Naive B cell (primary cell): ENCODE measurements around the gene DSCAML1. TPM values are rescaled to one million over a fixed set of nuclear protein-coding genes. Genes with fewer than 3 reads are reported as not detected.
A peak's percentile ranks its signal among the peaks of the same experiment; 100 is the strongest.

Source experiments
- ATAC-seq, 2 donors: fragments of 150-1000 bp; cut with Tn5 transposase; 2 replicates each; pipeline ENCODE4 v1.10.0; 2021; ENCODE audit warnings: low read depth in 2 of 2, mild to moderate bottlenecking in 2 of 2, moderate library complexity in 2 of 2
- DNase-seq: peaks from one replicate; pipeline ENCODE4 v3.0.0; 2022
- H3K27ac Mint-ChIP-seq, 6 donors: one replicate each; pipeline ENCODE4 v1.8.0; 2020 to 2022; ENCODE audit warnings: mild to moderate bottlenecking in 6 of 6, mixed read lengths in 6 of 6, moderate library complexity in 5 of 6, inconsistent platforms in 2 of 6
- H3K27me3 Mint-ChIP-seq, 3 donors: one replicate each; pipeline ENCODE4 v1.8.0; 2021 to 2022; ENCODE audit warnings: mixed read lengths in 3 of 3, mild to moderate bottlenecking in 1 of 3
- H3K36me3 Mint-ChIP-seq, 2 donors: one replicate each; pipeline ENCODE4 v1.8.0; 2020 to 2022; ENCODE audit warnings: mixed read lengths in 2 of 2, inconsistent platforms in 1 of 2, mild to moderate bottlenecking in 1 of 2
- H3K4me1 Mint-ChIP-seq, 3 donors: one replicate each; pipeline ENCODE4 v1.8.0; 2020 to 2022; ENCODE audit warnings: mixed read lengths in 3 of 3, inconsistent platforms in 1 of 3, mild to moderate bottlenecking in 1 of 3, moderate library complexity in 1 of 3
- H3K4me3 Mint-ChIP-seq, 8 donors: one replicate each; pipeline ENCODE4 v1.8.0; 2020 to 2022; ENCODE audit warnings: mild to moderate bottlenecking in 8 of 8, mixed read lengths in 8 of 8, moderate library complexity in 8 of 8, inconsistent platforms in 2 of 8
- H3K9me3 Mint-ChIP-seq, 7 donors: one replicate each; pipeline ENCODE4 v1.8.0; 2020 to 2022; ENCODE audit warnings: mixed read lengths in 7 of 7, mild to moderate bottlenecking in 5 of 7, inconsistent platforms in 2 of 7, moderate library complexity in 1 of 7
- polyA plus RNA-seq, 6 donors: library from polyadenylated mRNA; unstranded; fragments of 300-500 nt; fragmentation: Illumina TruSeq; gene quantifications; one replicate each; pipeline ENCODE4 v1.2.3, GENCODE V29; 2021; ENCODE audit warnings: low read depth in 6 of 6

The DSCAML1 gene
- polyA plus RNA-seq, 6 donors from 2014 or later = 0.03 to 0.25 (median 0.11) TPM; not detected in 3

GRCh38 chr11:117589063-117589462 is 208.0 kb downstream of the DSCAML1 start:
- Mint-ChIP-seq H3K4me1 (no peaks in the 10 kb centered on the region), H3K27me3 (peaks cover 0 to 10% (median 0%) of the 10 kb centered on the region in 3 donors), H3K9me3 (no peaks in the 10 kb centered on the region), H3K36me3 (no peaks in the 10 kb centered on the region), H3K27ac (no peak overlapping the region), H3K4me3 (no peak overlapping the region)
- ATAC-seq = no peak
- no peak for DNase-seq

- Mint-ChIP-seq H3K27ac (no peak overlapping the region), H3K36me3 (no peaks in the 10 kb centered on the region), H3K9me3 (no peaks in the 10 kb centered on the region), H3K4me1 (no peaks in the 10 kb centered on the region), H3K27me3 (peaks cover 0 to 10% (median 0%) of the 10 kb centered on the region in 3 donors), H3K4me3 (no peak overlapping the region)
- ATAC-seq (no peak), DNase-seq (no peak)
These were observed 208.7 kb downstream of the DSCAML1 start for GRCh38 chr11:117588166-117588810.

- no peaks in the 10 kb centered on the region for H3K36me3 Mint-ChIP-seq
- H3K9me3 Mint-ChIP-seq = no peaks in the 10 kb centered on the region
- no peak overlapping the region for H3K27ac Mint-ChIP-seq
- H3K4me3 Mint-ChIP-seq = no peak overlapping the region
- H3K4me1 Mint-ChIP-seq = no peaks in the 10 kb centered on the region
- no peak for ATAC-seq
- DNase-seq = no peak
- H3K27me3 Mint-ChIP-seq = peaks cover 0 to 10% (median 0%) of the 10 kb centered on the region in 3 donors
These were observed 209.6 kb downstream of the DSCAML1 start for GRCh38 chr11:117587416-117587815.

- ATAC-seq (no peak), DNase-seq (no peak)
- H3K27me3 Mint-ChIP-seq = peaks cover 0 to 10% (median 2%) of the 10 kb centered on the region in 3 donors
- no peak overlapping the region for H3K27ac Mint-ChIP-seq
- H3K4me1 Mint-ChIP-seq = no peaks in the 10 kb centered on the region
- no peak overlapping the region for H3K4me3 Mint-ChIP-seq
- H3K36me3 Mint-ChIP-seq = no peaks in the 10 kb centered on the region
- no peaks in the 10 kb centered on the region for H3K9me3 Mint-ChIP-seq
These were observed 210.6 kb downstream of the DSCAML1 start for GRCh38 chr11:117586392-117586791.

GRCh38 chr11:117585631-117586030 is 211.4 kb downstream of the DSCAML1 start:
- Mint-ChIP-seq H3K4me1 (no peaks in the 10 kb centered on the region), H3K4me3 (no peak overlapping the region), H3K36me3 (no peaks in the 10 kb centered on the region), H3K9me3 (no peaks in the 10 kb centered on the region), H3K27me3 (peaks cover 0 to 8% (median 4%) of the 10 kb centered on the region in 3 donors), H3K27ac (no peak overlapping the region)
- no peak for ATAC-seq
- DNase-seq = no peak

GRCh38 chr11:117584056-117584830 is 212.8 kb downstream of the DSCAML1 start:
- no peak for ATAC-seq
- Mint-ChIP-seq H3K36me3 (no peaks in the 10 kb centered on the region), H3K4me1 (peaks cover 0 to 3% (median 0%) of the 10 kb centered on the region in 3 donors), H3K27ac (no peak overlapping the region), H3K9me3 (peaks cover 0 to 3% (median 0%) of the 10 kb centered on the region in 7 donors), H3K4me3 (no peak overlapping the region), H3K27me3 (peaks cover 3 to 14% (median 4%) of the 10 kb centered on the region in 3 donors)
- DNase-seq = no peak

- Mint-ChIP-seq H3K4me1 (peaks cover 0 to 6% (median 0%) of the 10 kb centered on the region in 3 donors), H3K4me3 (no peak overlapping the region), H3K9me3 (peaks cover 0 to 6% (median 0%) of the 10 kb centered on the region in 7 donors), H3K27ac (no peak overlapping the region), H3K36me3 (no peaks in the 10 kb centered on the region), H3K27me3 (peaks cover 8 to 21% (median 10%) of the 10 kb centered on the region in 3 donors)
- DNase-seq (no peak), ATAC-seq (no peak)
These were observed 213.8 kb downstream of the DSCAML1 start for GRCh38 chr11:117583063-117583801.

GRCh38 chr11:117582433-117582832 is 214.6 kb downstream of the DSCAML1 start:
- DNase-seq (no peak), ATAC-seq (no peak)
- no peak overlapping the region for H3K27ac Mint-ChIP-seq
- H3K9me3 Mint-ChIP-seq = peaks cover 0 to 6% (median 0%) of the 10 kb centered on the region in 7 donors
- H3K36me3 Mint-ChIP-seq = no peaks in the 10 kb centered on the region
- H3K27me3 Mint-ChIP-seq = peaks cover 8 to 21% (median 10%) of the 10 kb centered on the region in 3 donors
- no peak overlapping the region for H3K4me3 Mint-ChIP-seq
- peaks cover 0 to 6% (median 0%) of the 10 kb centered on the region in 3 donors for H3K4me1 Mint-ChIP-seq

- Mint-ChIP-seq H3K4me1 (peaks cover 0 to 6% (median 0%) of the 10 kb centered on the region in 3 donors), H3K27ac (no peak overlapping the region), H3K4me3 (no peak overlapping the region), H3K9me3 (peaks cover 0 to 6% (median 0%) of the 10 kb centered on the region in 7 donors), H3K36me3 (no peaks in the 10 kb centered on the region), H3K27me3 (peaks cover 8 to 14% (median 10%) of the 10 kb centered on the region in 3 donors)
- ATAC-seq (no peak), DNase-seq (no peak)
These were observed 216.2 kb downstream of the DSCAML1 start for GRCh38 chr11:117580866-117581265.

- H3K36me3 Mint-ChIP-seq = no peaks in the 10 kb centered on the region
- peaks cover 8 to 14% (median 10%) of the 10 kb centered on the region in 3 donors for H3K27me3 Mint-ChIP-seq
- no peak for DNase-seq
- peak overlapping the region in 1 of 6 donors; percentile 66 for H3K27ac Mint-ChIP-seq
- H3K9me3 Mint-ChIP-seq = peaks cover 0 to 6% (median 0%) of the 10 kb centered on the region in 7 donors
- H3K4me3 Mint-ChIP-seq = no peak overlapping the region
- peaks cover 0 to 6% (median 0%) of the 10 kb centered on the region in 3 donors for H3K4me1 Mint-ChIP-seq
- no peak for ATAC-seq
These were observed 217.9 kb downstream of the DSCAML1 start for GRCh38 chr11:117579161-117579560.

GRCh38 chr11:117575856-117576255 is 221.2 kb downstream of the DSCAML1 start:
- H3K36me3 Mint-ChIP-seq = no peaks in the 10 kb centered on the region
- no peak for DNase-seq
- H3K27me3 Mint-ChIP-seq = peaks cover 13 to 14% (median 14%) of the 10 kb centered on the region in 3 donors
- H3K4me1 Mint-ChIP-seq = peaks cover 0 to 6% (median 0%) of the 10 kb centered on the region in 3 donors
- H3K9me3 Mint-ChIP-seq = peaks cover 0 to 6% (median 0%) of the 10 kb centered on the region in 7 donors
- peak overlapping the region in 1 of 8 donors; percentile 47 for H3K4me3 Mint-ChIP-seq
- no peak for ATAC-seq
- no peak overlapping the region for H3K27ac Mint-ChIP-seq

- Mint-ChIP-seq H3K9me3 (peaks cover 0 to 9% (median 0%) of the 10 kb centered on the region in 7 donors), H3K27ac (no peak overlapping the region), H3K4me3 (no peak overlapping the region), H3K27me3 (peaks cover 13 to 16% (median 15%) of the 10 kb centered on the region in 3 donors), H3K4me1 (peaks cover 0 to 6% (median 0%) of the 10 kb centered on the region in 3 donors), H3K36me3 (peaks cover 0 to 4% of the 10 kb centered on the region in 2 donors)
- ATAC-seq (no peak), DNase-seq (no peak)
These were observed 222.5 kb downstream of the DSCAML1 start for GRCh38 chr11:117574551-117574950.

- Mint-ChIP-seq H3K4me3 (no peak overlapping the region), H3K4me1 (no peaks in the 10 kb centered on the region), H3K9me3 (peaks cover 0 to 5% (median 3%) of the 10 kb centered on the region in 7 donors), H3K36me3 (peaks cover 0 to 9% of the 10 kb centered on the region in 2 donors), H3K27ac (no peak overlapping the region), H3K27me3 (peaks cover 5 to 10% (median 5%) of the 10 kb centered on the region in 3 donors)
- ATAC-seq (no peak), DNase-seq (no peak)
These were observed 223.7 kb downstream of the DSCAML1 start for GRCh38 chr11:117573326-117573725.
